ENCODE data around the gene LSM12. TPM values are rescaled to one million over a fixed set of nuclear protein-coding genes. Genes with fewer than 3 reads are reported as not detected.
"Not testable (repeated sequence)": the region's sequence is repeated elsewhere in the genome, so short reads cannot be mapped to it uniquely, and the experiment has no call there.

Gene LSM12
- total RNA-seq, 1 experiment from 2014 or later = 128 TPM

GRCh38 chr17:44006598-44007345, 59.7 kb downstream of the LSM12 start:
- H3K36me3 ChIP-seq = peaks cover 10% of the 10 kb centered on the region
- H3K9me3 ChIP-seq = no peaks in the 10 kb centered on the region
- H3K27me3 ChIP-seq = no peaks in the 10 kb centered on the region
- DNase-seq = peak; percentile 98
- H3K4me3 ChIP-seq = peak overlapping the region; percentile 57

GRCh38 chr17:44006272-44006597, 60.2 kb downstream of the LSM12 start:
- no peaks in the 10 kb centered on the region for H3K27me3 ChIP-seq
- peak overlapping the region; percentile 57 for H3K4me3 ChIP-seq
- no peak for DNase-seq
- no peaks in the 10 kb centered on the region for H3K9me3 ChIP-seq
- peaks cover 10% of the 10 kb centered on the region for H3K36me3 ChIP-seq

- H3K9me3 ChIP-seq = no peaks in the 10 kb centered on the region
- H3K27me3 ChIP-seq = no peaks in the 10 kb centered on the region
- peaks cover 10% of the 10 kb centered on the region for H3K36me3 ChIP-seq
- no peak overlapping the region for H3K4me3 ChIP-seq
- no peak for DNase-seq
These were observed 60.8 kb downstream of the LSM12 start for GRCh38 chr17:44005527-44006271.

GRCh38 chr17:44004761-44005526, 61.5 kb downstream of the LSM12 start:
- H3K27me3 ChIP-seq = no peaks in the 10 kb centered on the region
- no peak overlapping the region for H3K4me3 ChIP-seq
- no peak for DNase-seq
- H3K9me3 ChIP-seq = no peaks in the 10 kb centered on the region
- H3K36me3 ChIP-seq = peaks cover 5% of the 10 kb centered on the region

- no peaks in the 10 kb centered on the region for H3K9me3 ChIP-seq
- no peak within 1 kb of the TSS for H3K4me3 ChIP-seq
- DNase-seq = no peak
- H3K36me3 ChIP-seq = no peaks in the 10 kb centered on the region
- H3K27me3 ChIP-seq = no peaks in the 10 kb centered on the region
These were observed 62.3 kb downstream of the LSM12 start, which contains the start of gene NAGS for GRCh38 chr17:44004077-44004760. Gene NAGS, plus strand, starts transcription at chr17:44004622. Its CDS starts 42 bp downstream, at chr17:44004664.

GRCh38 chr17:44002141-44002848, 64.2 kb downstream of the LSM12 start:
- no peaks in the 10 kb centered on the region for H3K36me3 ChIP-seq
- no peak overlapping the region for H3K4me3 ChIP-seq
- peak; percentile 71 for DNase-seq
- no peaks in the 10 kb centered on the region for H3K9me3 ChIP-seq
- H3K27me3 ChIP-seq = no peaks in the 10 kb centered on the region

- Histone ChIP-seq H3K9me3 (no peaks in the 10 kb centered on the region), H3K27me3 (no peaks in the 10 kb centered on the region), H3K4me3 (no peak overlapping the region), H3K36me3 (no peaks in the 10 kb centered on the region)
- no peak for DNase-seq
These were observed 65.0 kb downstream of the LSM12 start for GRCh38 chr17:44001461-44001920.

- H3K9me3 ChIP-seq = no peaks in the 10 kb centered on the region
- H3K4me3 ChIP-seq = no peak overlapping the region
- no peaks in the 10 kb centered on the region for H3K27me3 ChIP-seq
- no peaks in the 10 kb centered on the region for H3K36me3 ChIP-seq
- DNase-seq = no peak
These were observed 65.5 kb downstream of the LSM12 start for GRCh38 chr17:44000871-44001460.

DNA sequence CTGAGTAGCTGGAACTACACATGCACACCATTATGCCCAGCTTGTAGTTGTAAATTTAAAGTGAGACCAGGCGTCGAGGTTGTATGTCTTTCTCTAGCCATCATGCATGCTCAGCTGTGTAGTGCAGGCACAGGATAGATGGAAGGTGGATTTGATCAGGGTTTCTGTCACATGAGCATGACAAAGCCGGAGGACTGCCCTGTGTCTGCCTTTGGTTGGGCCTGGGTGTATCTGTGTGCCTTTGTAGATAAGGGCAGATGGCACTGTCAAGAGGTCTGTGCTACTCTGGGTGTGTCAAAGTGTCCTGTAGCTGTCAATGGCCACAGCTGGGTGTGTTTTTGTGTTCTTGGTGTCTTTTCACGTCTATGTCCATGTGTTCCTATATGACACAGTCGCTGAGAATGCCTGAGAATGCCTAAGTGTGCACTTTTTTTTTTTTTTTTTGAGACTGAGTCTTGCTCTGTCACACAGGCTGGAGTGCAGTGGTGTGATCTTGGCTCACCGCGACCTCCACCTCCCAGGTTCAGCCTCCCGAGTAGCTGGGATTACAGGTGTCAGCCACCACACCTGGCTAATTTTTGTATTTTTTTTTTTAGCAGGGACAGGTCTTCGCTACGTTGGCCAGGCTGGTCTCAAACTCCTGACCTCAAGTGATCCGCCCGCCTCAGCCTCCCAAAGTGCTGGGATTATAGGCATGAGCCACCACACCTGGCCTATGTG, 66.2 kb downstream of the LSM12 start:
- DNase-seq = no peak
- H3K36me3 ChIP-seq = no peaks in the 10 kb centered on the region
- H3K9me3 ChIP-seq = no peaks in the 10 kb centered on the region
- H3K27me3 ChIP-seq = no peaks in the 10 kb centered on the region
- H3K4me3 ChIP-seq = no peak overlapping the region

GRCh38 chr17:43999024-43999423, 67.4 kb downstream of the LSM12 start:
- H3K27me3 ChIP-seq = no peaks in the 10 kb centered on the region
- no peak overlapping the region for H3K4me3 ChIP-seq
- no peaks in the 10 kb centered on the region for H3K36me3 ChIP-seq
- DNase-seq = no peak
- no peaks in the 10 kb centered on the region for H3K9me3 ChIP-seq

- Histone ChIP-seq H3K4me3 (no peak overlapping the region), H3K36me3 (no peaks in the 10 kb centered on the region), H3K9me3 (no peaks in the 10 kb centered on the region), H3K27me3 (no peaks in the 10 kb centered on the region)
- peak; percentile 80 for DNase-seq
These were observed 67.9 kb downstream of the LSM12 start for GRCh38 chr17:43998552-43998951.

GRCh38 chr17:43997180-43997579, 69.3 kb downstream of the LSM12 start:
- not testable (repeated sequence) for H3K27me3 ChIP-seq, H3K9me3 ChIP-seq, DNase-seq, H3K4me3 ChIP-seq, H3K36me3 ChIP-seq

GRCh38 chr17:43995150-43995471, 71.4 kb downstream of the LSM12 start:
- Histone ChIP-seq H3K9me3 (no peaks in the 10 kb centered on the region), H3K36me3 (no peaks in the 10 kb centered on the region), H3K27me3 (no peaks in the 10 kb centered on the region), H3K4me3 (peak overlapping the region; percentile 34)
- no peak for DNase-seq

DNA sequence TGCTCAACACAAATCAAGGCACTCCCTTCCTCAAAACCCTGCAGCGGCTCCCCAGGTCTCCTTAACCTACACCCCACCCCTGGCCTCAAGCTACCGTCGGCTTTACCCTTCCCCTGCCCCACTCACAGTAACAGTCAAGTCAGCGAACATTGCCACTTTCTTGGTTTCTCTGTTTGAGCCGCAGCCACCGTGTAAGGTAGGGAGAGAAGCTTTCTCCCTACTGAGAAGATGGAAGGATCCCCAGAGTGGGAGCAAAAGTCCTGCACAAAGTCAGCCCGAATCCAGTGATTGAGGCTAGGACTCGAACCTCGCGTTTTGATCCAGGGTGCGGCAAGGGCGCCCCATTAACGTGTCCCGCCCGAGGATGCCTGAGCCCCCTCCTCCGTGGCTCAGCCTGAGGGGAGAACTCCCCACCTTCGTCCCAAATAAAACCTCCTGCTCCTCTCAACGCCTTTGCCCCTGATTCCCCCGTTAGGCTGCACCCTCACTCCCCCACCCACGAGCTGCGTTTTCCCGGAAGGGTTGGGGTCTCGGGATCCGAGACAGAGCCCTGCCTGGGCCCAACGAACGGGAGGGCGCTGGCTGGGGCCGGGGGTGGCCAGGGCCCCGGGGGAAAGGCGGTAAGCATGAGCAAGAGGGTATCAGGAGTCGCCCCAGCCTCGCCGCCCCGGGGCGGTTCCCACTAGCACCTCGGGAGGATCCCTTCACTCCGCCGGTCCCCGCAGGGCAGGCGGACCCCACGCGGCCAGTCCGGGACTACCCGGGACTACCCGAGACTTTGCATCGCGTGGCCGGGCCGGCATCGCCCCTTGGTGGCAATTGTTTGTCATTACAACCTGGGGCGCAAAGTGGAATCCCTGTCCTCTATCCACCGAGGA, 72.0 kb downstream of the LSM12 start:
- no peaks in the 10 kb centered on the region for H3K27me3 ChIP-seq
- H3K4me3 ChIP-seq = peak overlapping the region; percentile 34
- H3K9me3 ChIP-seq = no peaks in the 10 kb centered on the region
- H3K36me3 ChIP-seq = no peaks in the 10 kb centered on the region
- DNase-seq = peak; percentile 74

- no peak for DNase-seq
- Histone ChIP-seq H3K9me3 (no peaks in the 10 kb centered on the region), H3K4me3 (no peak overlapping the region), H3K36me3 (no peaks in the 10 kb centered on the region), H3K27me3 (no peaks in the 10 kb centered on the region)
These were observed 73.8 kb downstream of the LSM12 start for GRCh38 chr17:43992641-43993040.

All from MG63 (cell line).